OCI-LY1 (cell line): Measurements from ENCODE around the gene FRMD6.

Experiments used
- H2AFZ ChIP-seq: fragments of 200-600 bp; sonication (generic), shearing (Covaris generic); 2 replicates; pipeline ENCODE4 v1.6.0; 2014; ENCODE audit warnings: antibody characterized with exemption, mild to moderate bottlenecking, low read length
- H3F3A ChIP-seq: fragments of 200-600 bp; sonication (generic), shearing (Covaris generic); 2 replicates; pipeline ENCODE4 v1.6.0; 2014; ENCODE audit warnings: mild to moderate bottlenecking, antibody characterized with exemption, low read length, moderate library complexity; ENCODE audit not compliant: insufficient read depth
- H3K27ac ChIP-seq: fragments of 200-600 bp; sonication (generic); 2 replicates; pipeline ENCODE4 v1.5.1; 2014; ENCODE audit warnings: low read length, mixed run types, mild to moderate bottlenecking, low read depth; ENCODE audit not compliant: poor library complexity, severe bottlenecking
- H3K27me3 ChIP-seq: fragments of 200-600 bp; sonication (generic); 2 replicates; pipeline ENCODE4 v1.6.0; 2014; ENCODE audit warnings: antibody characterized with exemption, mild to moderate bottlenecking, low read length, moderate library complexity; ENCODE audit not compliant: insufficient read depth
- H3K36me3 ChIP-seq: fragments of 200-600 bp; sonication (generic); 2 replicates; pipeline ENCODE4 v1.6.1; 2014; ENCODE audit warnings: mild to moderate bottlenecking, antibody characterized with exemption, low read length, moderate library complexity, mixed read lengths; ENCODE audit not compliant: insufficient read depth
- H3K4me1 ChIP-seq: fragments of 200-600 bp; sonication (generic); 2 replicates; pipeline ENCODE4 v1.5.1; 2014; ENCODE audit warnings: mild to moderate bottlenecking, low read length, moderate library complexity; ENCODE audit not compliant: insufficient read depth, severe bottlenecking
- H3K4me2 ChIP-seq: fragments of 200-600 bp; sonication (generic), shearing (Covaris generic); 2 replicates; pipeline ENCODE4 v1.6.1; 2014; ENCODE audit warnings: low read length
- H3K4me3 ChIP-seq: fragments of 200-600 bp; sonication (generic); 2 replicates; pipeline ENCODE4 v1.5.1; 2014; ENCODE audit warnings: low read length, low read depth, mild to moderate bottlenecking, mixed read lengths; ENCODE audit not compliant: poor library complexity, severe bottlenecking
- H3K79me2 ChIP-seq: fragments of 200-600 bp; shearing (Covaris generic); 2 replicates; pipeline ENCODE4 v1.6.1; 2016; ENCODE audit warnings: mixed run types, low read length, mixed read lengths; ENCODE audit not compliant: insufficient read depth
- H3K9ac ChIP-seq: fragments of 200-600 bp; sonication (generic), shearing (Covaris generic); 2 replicates; pipeline ENCODE4 v1.6.1; 2014; ENCODE audit warnings: mild to moderate bottlenecking, low read length, mixed read lengths
- H3K9me2 ChIP-seq: fragments of 200-600 bp; sonication (generic), shearing (Covaris generic); 2 replicates; pipeline ENCODE4 v1.6.1; 2014; ENCODE audit warnings: low read depth, mild to moderate bottlenecking, low read length, mixed read lengths
- H3K9me3 ChIP-seq: fragments of 200-600 bp; shearing (Covaris generic); 2 replicates; pipeline ENCODE4 v1.6.1; 2014; ENCODE audit warnings: low read length, mixed read lengths
- H4K20me1 ChIP-seq: fragments of 200-600 bp; sonication (generic), shearing (Covaris generic); 2 replicates; pipeline ENCODE4 v1.6.0; 2016; ENCODE audit warnings: mild to moderate bottlenecking, low read length; ENCODE audit not compliant: insufficient read depth
- CTCF ChIP-seq: fragments of 200-600 bp; sonication (generic), shearing (Covaris generic); IDR thresholded peaks from 2 replicates; pipeline ENCODE4 v1.5.1; 2017; ENCODE audit warnings: mild to moderate bottlenecking, antibody characterized with exemption, low read length, moderate library complexity, mixed read lengths
- EZH2 ChIP-seq: fragments of 200-600 bp; sonication (generic), shearing (Covaris generic); IDR thresholded peaks from 2 replicates; pipeline ENCODE4 v1.8.0; 2017; ENCODE audit warnings: borderline replicate concordance, mixed run types, mild to moderate bottlenecking, antibody characterized with exemption, low read length, moderate library complexity, mixed read lengths

The FRMD6 gene

GRCh38 chr14:51677266-51677665, 25.6 kb downstream of the FRMD6 start:
- H3K9me2 ChIP-seq = no peaks in the 10 kb centered on the region
- H3K9ac ChIP-seq = no peak overlapping the region
- H4K20me1 ChIP-seq = no peaks in the 10 kb centered on the region
- TF ChIP-seq EZH2 (no peak), CTCF (no peak)
- no peaks in the 10 kb centered on the region for H3K36me3 ChIP-seq
- H3K4me3 ChIP-seq = no peak overlapping the region
- no peaks in the 10 kb centered on the region for H3K4me1 ChIP-seq
- H2AFZ ChIP-seq = no peak overlapping the region
- no peaks in the 10 kb centered on the region for H3K27me3 ChIP-seq
- H3F3A ChIP-seq = no peaks in the 10 kb centered on the region
- no peaks in the 10 kb centered on the region for H3K79me2 ChIP-seq
- H3K4me2 ChIP-seq = no peak overlapping the region
- H3K27ac ChIP-seq = no peak overlapping the region
- H3K9me3 ChIP-seq = no peaks in the 10 kb centered on the region

GRCh38 chr14:51677738-51678137, 26.0 kb downstream of the FRMD6 start:
- Histone ChIP-seq H3F3A (no peaks in the 10 kb centered on the region), H4K20me1 (no peaks in the 10 kb centered on the region), H3K36me3 (no peaks in the 10 kb centered on the region), H2AFZ (no peak overlapping the region), H3K79me2 (no peaks in the 10 kb centered on the region), H3K9ac (no peak overlapping the region), H3K9me3 (no peaks in the 10 kb centered on the region), H3K4me2 (no peak overlapping the region), H3K27ac (no peak overlapping the region), H3K27me3 (no peaks in the 10 kb centered on the region), H3K9me2 (no peaks in the 10 kb centered on the region), H3K4me3 (no peak overlapping the region), H3K4me1 (no peaks in the 10 kb centered on the region)
- TF ChIP-seq EZH2 (no peak), CTCF (no peak)

- no peaks in the 10 kb centered on the region for H3K4me1 ChIP-seq
- no peaks in the 10 kb centered on the region for H3K9me3 ChIP-seq
- H3K9me2 ChIP-seq = no peaks in the 10 kb centered on the region
- TF ChIP-seq EZH2 (no peak), CTCF (no peak)
- no peaks in the 10 kb centered on the region for H3K79me2 ChIP-seq
- no peaks in the 10 kb centered on the region for H3F3A ChIP-seq
- H3K4me2 ChIP-seq = no peak overlapping the region
- H3K9ac ChIP-seq = no peak overlapping the region
- no peaks in the 10 kb centered on the region for H3K36me3 ChIP-seq
- no peak overlapping the region for H3K4me3 ChIP-seq
- no peaks in the 10 kb centered on the region for H3K27me3 ChIP-seq
- no peaks in the 10 kb centered on the region for H4K20me1 ChIP-seq
- H2AFZ ChIP-seq = no peak overlapping the region
- no peak overlapping the region for H3K27ac ChIP-seq
Measured at GRCh38 chr14:51680031-51680430, 28.3 kb downstream of the FRMD6 start.
